ENCODE data around the gene RNASE11. TPM values are rescaled to one million over a fixed set of nuclear protein-coding genes. Genes with fewer than 3 reads are reported as not detected.

The RNASE11 gene
- total RNA-seq, 1 experiment from 2014 or later, result not detected

DNA sequence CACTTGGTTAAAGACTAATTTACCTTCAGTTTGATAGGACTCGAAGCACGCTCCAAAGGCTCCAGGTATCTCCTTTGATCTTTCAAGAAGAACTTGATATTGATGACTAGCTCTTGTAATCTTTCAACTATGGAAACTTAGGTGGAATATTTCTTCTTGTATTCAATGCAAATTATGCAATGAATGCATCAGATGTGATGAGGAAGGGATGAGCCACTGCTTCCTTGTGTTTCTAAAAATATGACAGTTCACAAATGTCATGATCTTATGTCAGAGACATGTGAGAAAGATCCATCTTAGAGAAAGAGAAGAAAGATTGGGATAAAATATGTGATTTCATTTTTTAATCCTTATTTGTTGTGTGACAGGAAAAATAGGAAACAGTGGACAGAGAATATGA, 36.9 kb downstream of the RNASE11 start:
- Histone ChIP-seq H3K9me3 (replicated peaks) (no peaks in the 10 kb centered on the region), H3K36me3 (no peaks in the 10 kb centered on the region), H3K4me3 (no peak overlapping the region), H3K27me3 (peaks cover 2% of the 10 kb centered on the region), H3K4me1 (no peaks in the 10 kb centered on the region), H3K27ac (no peak overlapping the region)
- DNase-seq, result no peak

DNA sequence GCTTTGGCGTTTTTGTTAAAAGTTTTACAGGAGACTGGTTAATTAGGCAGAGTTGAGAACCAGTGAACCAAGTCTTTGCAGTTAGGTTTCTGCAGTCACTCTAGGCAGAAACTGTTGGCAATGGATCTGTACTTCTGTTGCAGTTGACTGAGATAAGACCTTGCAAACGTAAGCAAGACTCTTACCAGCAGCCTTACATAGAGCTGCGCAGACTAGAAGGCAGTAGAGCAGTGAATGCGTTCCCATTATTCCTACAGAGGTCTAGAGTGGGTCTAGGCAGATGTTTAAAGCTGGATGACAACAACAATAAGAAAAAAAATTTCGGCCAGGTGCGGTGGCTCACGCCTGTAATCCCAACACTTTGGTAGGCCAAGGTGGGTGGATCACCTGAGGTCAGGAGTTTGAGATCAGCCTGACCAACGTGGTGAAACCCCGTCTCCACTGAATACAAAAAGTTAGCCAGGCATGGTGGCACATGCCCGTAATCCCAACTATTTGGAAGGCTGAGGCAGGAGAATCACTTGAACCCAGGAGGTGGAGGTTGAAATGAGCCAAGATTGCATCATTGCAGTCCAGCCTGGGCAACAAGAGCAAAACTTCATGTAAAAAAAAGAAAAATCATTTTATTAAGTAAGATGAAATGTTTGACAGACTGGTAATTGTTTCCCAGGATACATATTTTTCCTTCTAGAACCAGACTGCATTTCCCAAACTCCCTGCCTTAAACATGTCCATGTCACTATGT, 39.2 kb downstream of the RNASE11 start:
- Histone ChIP-seq H3K36me3 (no peaks in the 10 kb centered on the region), H3K27me3 (peaks cover 2% of the 10 kb centered on the region; the same call in 1 of the 2 replicates), H3K27ac (no peak overlapping the region), H3K4me1 (no peaks in the 10 kb centered on the region), H3K9me3 (replicated peaks) (no peaks in the 10 kb centered on the region), H3K4me3 (no peak overlapping the region)
- DNase-seq, result no peak

DNA sequence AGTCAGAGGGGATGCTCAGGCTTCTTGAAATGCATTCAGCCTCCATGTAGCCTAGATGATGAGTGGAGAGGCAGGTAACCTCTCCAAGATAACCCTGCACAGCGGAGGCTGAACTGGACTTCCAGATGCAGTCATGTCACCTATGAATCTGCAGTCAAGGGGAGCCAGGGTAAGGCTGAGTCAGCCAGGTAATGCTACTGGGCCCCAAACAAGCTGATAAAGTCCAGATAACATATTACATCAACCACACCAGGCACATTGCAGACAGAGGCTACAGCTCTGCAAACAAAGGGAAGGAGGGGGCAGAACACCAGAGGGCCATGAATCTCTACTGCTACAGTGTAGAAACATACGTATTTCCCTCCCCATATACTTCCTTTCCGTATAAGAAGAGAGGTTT, 40.9 kb downstream of the RNASE11 start:
- Histone ChIP-seq H3K4me1 (no peaks in the 10 kb centered on the region), H3K27me3 (peaks cover 2% of the 10 kb centered on the region; the same call in 1 of the 2 replicates), H3K36me3 (no peaks in the 10 kb centered on the region), H3K4me3 (no peak overlapping the region), H3K27ac (no peak overlapping the region), H3K9me3 (replicated peaks) (no peaks in the 10 kb centered on the region)
- DNase-seq, result no peak

DNA sequence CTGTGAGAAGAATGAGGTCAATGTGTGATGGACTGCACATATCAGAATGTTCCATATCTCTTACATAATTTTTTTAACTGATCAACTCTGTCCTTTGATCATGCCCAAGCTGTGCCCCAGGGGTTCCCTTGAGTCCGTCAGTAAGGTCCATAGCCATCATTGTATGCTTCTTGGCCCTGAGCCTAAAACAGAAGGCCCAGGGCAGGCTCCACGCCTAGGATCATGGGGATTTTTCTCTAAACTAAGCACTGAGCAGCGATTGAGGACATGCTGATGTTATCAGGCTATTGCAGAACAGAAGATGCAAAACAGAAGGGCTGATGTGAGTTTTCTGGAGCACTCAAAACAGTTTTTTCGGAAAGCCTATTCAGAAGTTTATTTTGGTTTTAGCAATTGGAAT, 47.9 kb downstream of the RNASE11 start:
- Histone ChIP-seq H3K27ac (no peak overlapping the region), H3K4me1 (no peaks in the 10 kb centered on the region), H3K9me3 (replicated peaks) (no peaks in the 10 kb centered on the region), H3K4me3 (no peak overlapping the region), H3K36me3 (no peaks in the 10 kb centered on the region), H3K27me3 (no peaks in the 10 kb centered on the region)
- no peak for DNase-seq

Other genes starting within 250 kb of the RNASE11 start
- gene PARP2, start 244.4 kb downstream of the RNASE11 start, total RNA-seq (2014; rRNA removed; shearing (Covaris generic)), result 41.2 and 44.4 TPM in 2 replicates
- 7.2 and 8.8 TPM in 2 replicates for gene TEP1, start 174.5 kb downstream of the RNASE11 start, total RNA-seq (2014; rRNA removed; shearing (Covaris generic))
- gene KLHL33, start 151.8 kb downstream of the RNASE11 start, total RNA-seq (2014; rRNA removed; shearing (Covaris generic)), result not detected in 2 replicates
- gene OSGEP, start 133.2 kb downstream of the RNASE11 start, total RNA-seq (2014; rRNA removed; shearing (Covaris generic)), result 27.2 and 34.1 TPM in 2 replicates
- gene APEX1, start 132.8 kb downstream of the RNASE11 start, total RNA-seq (2014; rRNA removed; shearing (Covaris generic)), result 221 and 235 TPM in 2 replicates
- gene PIP4P1, start 126.6 kb downstream of the RNASE11 start, total RNA-seq (2014; rRNA removed; shearing (Covaris generic)), result 24.2 and 25.0 TPM in 2 replicates
- 29.9 and 36.8 TPM in 2 replicates for gene PNP, start 118.6 kb downstream of the RNASE11 start, total RNA-seq (2014; rRNA removed; shearing (Covaris generic))
- not detected in 2 replicates for gene RNASE10, start 82.5 kb downstream of the RNASE11 start, total RNA-seq (2014; rRNA removed; shearing (Covaris generic))
- gene RNASE9, start 27.0 kb downstream of the RNASE11 start, total RNA-seq (2014; rRNA removed; shearing (Covaris generic)), result not detected in 2 replicates
- gene RNASE12, start 3.4 kb upstream of the RNASE11 start, total RNA-seq (2014; rRNA removed; shearing (Covaris generic)), result not detected in 2 replicates
- not detected in 2 replicates for gene OR6S1, start 53.7 kb upstream of the RNASE11 start, total RNA-seq (2014; rRNA removed; shearing (Covaris generic))
- 0.69 and 0.71 TPM in 2 replicates for gene RNASE4, start 96.6 kb upstream of the RNASE11 start, total RNA-seq (2014; rRNA removed; shearing (Covaris generic))
- 0.49 and 0.79 TPM in 2 replicates for gene ANG, start 100.8 kb upstream of the RNASE11 start, total RNA-seq (2014; rRNA removed; shearing (Covaris generic))
- not detected in 2 replicates for gene EDDM3A, start 157.9 kb upstream of the RNASE11 start, total RNA-seq (2014; rRNA removed; shearing (Covaris generic))
- gene EDDM3B, start 180.4 kb upstream of the RNASE11 start, total RNA-seq (2014; rRNA removed; shearing (Covaris generic)), result not detected in 2 replicates
- gene RNASE6, start 193.3 kb upstream of the RNASE11 start, total RNA-seq (2014; rRNA removed; shearing (Covaris generic)), result not detected in 2 replicates
- gene RNASE1, start 214.8 kb upstream of the RNASE11 start, total RNA-seq (2014; rRNA removed; shearing (Covaris generic)), result not detected in 2 replicates